ENCODE measurements around the gene VAV3.
"Not testable (repeated sequence)": the region's sequence is repeated elsewhere in the genome, so short reads cannot be mapped to it uniquely, and the experiment has no call there.

Gene VAV3

GRCh38 chr1:107767156-107767582 is 197.8 kb downstream of the VAV3 start:
- no peak overlapping the region for H3K27ac Mint-ChIP-seq
- no peak for ATAC-seq
- H3K36me3 Mint-ChIP-seq: peaks cover 53% of the 10 kb centered on the region
- H3K4me3 Mint-ChIP-seq: no peak overlapping the region
- no peaks in the 10 kb centered on the region for H3K9me3 Mint-ChIP-seq
- no peaks in the 10 kb centered on the region for H3K4me1 Mint-ChIP-seq
- H3K27me3 Mint-ChIP-seq: no peaks in the 10 kb centered on the region

- Mint-ChIP-seq H3K4me1 (no peaks in the 10 kb centered on the region), H3K9me3 (no peaks in the 10 kb centered on the region), H3K4me3 (no peak overlapping the region), H3K27me3 (no peaks in the 10 kb centered on the region), H3K27ac (no peak overlapping the region), H3K36me3 (peaks cover 55% of the 10 kb centered on the region)
- no peak for ATAC-seq
These were observed 198.4 kb downstream of the VAV3 start for GRCh38 chr1:107766533-107766932.

- Mint-ChIP-seq H3K9me3 (no peaks in the 10 kb centered on the region), H3K27me3 (no peaks in the 10 kb centered on the region), H3K4me1 (no peaks in the 10 kb centered on the region), H3K27ac (no peak overlapping the region), H3K4me3 (no peak overlapping the region), H3K36me3 (peaks cover 50% of the 10 kb centered on the region)
- ATAC-seq: no peak
These were observed 202.1 kb downstream of the VAV3 start for GRCh38 chr1:107762751-107763390.

- Mint-ChIP-seq H3K9me3 (no peaks in the 10 kb centered on the region), H3K36me3 (peaks cover 46% of the 10 kb centered on the region), H3K27me3 (no peaks in the 10 kb centered on the region), H3K4me3 (no peak overlapping the region), H3K4me1 (no peaks in the 10 kb centered on the region), H3K27ac (no peak overlapping the region)
- no peak for ATAC-seq
These were observed 204.9 kb downstream of the VAV3 start for GRCh38 chr1:107760065-107760464.

- H3K36me3 Mint-ChIP-seq: peaks cover 23% of the 10 kb centered on the region
- no peak for ATAC-seq
- H3K27ac Mint-ChIP-seq: no peak overlapping the region
- no peaks in the 10 kb centered on the region for H3K9me3 Mint-ChIP-seq
- H3K4me3 Mint-ChIP-seq: no peak overlapping the region
- no peaks in the 10 kb centered on the region for H3K27me3 Mint-ChIP-seq
- H3K4me1 Mint-ChIP-seq: peaks cover 7% of the 10 kb centered on the region
These were observed 214.5 kb downstream of the VAV3 start for GRCh38 chr1:107750364-107750959.

- ATAC-seq: no peak
- H3K4me3 Mint-ChIP-seq: no peak overlapping the region
- H3K4me1 Mint-ChIP-seq: peaks cover 7% of the 10 kb centered on the region
- peaks cover 5% of the 10 kb centered on the region for H3K36me3 Mint-ChIP-seq
- no peak overlapping the region for H3K27ac Mint-ChIP-seq
- no peaks in the 10 kb centered on the region for H3K27me3 Mint-ChIP-seq
- H3K9me3 Mint-ChIP-seq: no peaks in the 10 kb centered on the region
These were observed 216.4 kb downstream of the VAV3 start for GRCh38 chr1:107748531-107748930.

- Mint-ChIP-seq H3K27me3 (no peaks in the 10 kb centered on the region), H3K9me3 (no peaks in the 10 kb centered on the region), H3K36me3 (peaks cover 10% of the 10 kb centered on the region), H3K27ac (peak overlapping the region; percentile 73), H3K4me1 (peaks cover 40% of the 10 kb centered on the region), H3K4me3 (no peak overlapping the region)
- no peak for ATAC-seq
These were observed 223.7 kb downstream of the VAV3 start for GRCh38 chr1:107741242-107741641.

- peaks cover 40% of the 10 kb centered on the region for H3K4me1 Mint-ChIP-seq
- no peak overlapping the region for H3K4me3 Mint-ChIP-seq
- H3K9me3 Mint-ChIP-seq: no peaks in the 10 kb centered on the region
- H3K27ac Mint-ChIP-seq: peak overlapping the region; percentile 73
- peaks cover 11% of the 10 kb centered on the region for H3K36me3 Mint-ChIP-seq
- ATAC-seq: no peak
- no peaks in the 10 kb centered on the region for H3K27me3 Mint-ChIP-seq
These were observed 224.4 kb downstream of the VAV3 start for GRCh38 chr1:107740579-107740978.

- Mint-ChIP-seq H3K27ac (peak overlapping the region; percentile 82), H3K27me3 (no peaks in the 10 kb centered on the region), H3K9me3 (peaks cover 2% of the 10 kb centered on the region), H3K4me1 (peaks cover 40% of the 10 kb centered on the region), H3K4me3 (no peak overlapping the region), H3K36me3 (peaks cover 21% of the 10 kb centered on the region)
- ATAC-seq: no peak
These were observed 225.3 kb downstream of the VAV3 start for GRCh38 chr1:107739651-107740050.

- peak overlapping the region; percentile 82 for H3K27ac Mint-ChIP-seq
- ATAC-seq: peak; percentile 74
- peaks cover 25% of the 10 kb centered on the region for H3K36me3 Mint-ChIP-seq
- no peaks in the 10 kb centered on the region for H3K27me3 Mint-ChIP-seq
- H3K4me3 Mint-ChIP-seq: peak overlapping the region; percentile 36
- H3K4me1 Mint-ChIP-seq: peaks cover 40% of the 10 kb centered on the region
- peaks cover 2% of the 10 kb centered on the region for H3K9me3 Mint-ChIP-seq
These were observed 225.8 kb downstream of the VAV3 start for GRCh38 chr1:107739201-107739600.

GRCh38 chr1:107733401-107733800 is 231.6 kb downstream of the VAV3 start:
- not testable (repeated sequence) for H3K9me3 Mint-ChIP-seq, H3K4me3 Mint-ChIP-seq, H3K27ac Mint-ChIP-seq, H3K27me3 Mint-ChIP-seq, ATAC-seq
- Mint-ChIP-seq H3K4me1 (peaks cover 19% of the 10 kb centered on the region), H3K36me3 (peaks cover 30% of the 10 kb centered on the region)

GRCh38 chr1:107727866-107728265 is 237.1 kb downstream of the VAV3 start:
- H3K36me3 Mint-ChIP-seq: peaks cover 24% of the 10 kb centered on the region
- H3K9me3 Mint-ChIP-seq: no peaks in the 10 kb centered on the region
- H3K4me3 Mint-ChIP-seq: no peak overlapping the region
- no peaks in the 10 kb centered on the region for H3K4me1 Mint-ChIP-seq
- H3K27ac Mint-ChIP-seq: no peak overlapping the region
- H3K27me3 Mint-ChIP-seq: no peaks in the 10 kb centered on the region
- no peak for ATAC-seq

- H3K4me1 Mint-ChIP-seq: no peaks in the 10 kb centered on the region
- H3K36me3 Mint-ChIP-seq: peaks cover 27% of the 10 kb centered on the region
- H3K4me3 Mint-ChIP-seq: no peak overlapping the region
- ATAC-seq: no peak
- H3K27ac Mint-ChIP-seq: no peak overlapping the region
- H3K27me3 Mint-ChIP-seq: no peaks in the 10 kb centered on the region
- no peaks in the 10 kb centered on the region for H3K9me3 Mint-ChIP-seq
These were observed 238.1 kb downstream of the VAV3 start for GRCh38 chr1:107726860-107727259.

GRCh38 chr1:107724648-107725047 is 240.3 kb downstream of the VAV3 start:
- H3K27ac Mint-ChIP-seq: no peak overlapping the region
- H3K36me3 Mint-ChIP-seq: peaks cover 40% of the 10 kb centered on the region
- H3K27me3 Mint-ChIP-seq: no peaks in the 10 kb centered on the region
- no peak overlapping the region for H3K4me3 Mint-ChIP-seq
- no peaks in the 10 kb centered on the region for H3K4me1 Mint-ChIP-seq
- no peak for ATAC-seq
- no peaks in the 10 kb centered on the region for H3K9me3 Mint-ChIP-seq

- H3K27ac Mint-ChIP-seq, H3K4me1 Mint-ChIP-seq, H3K27me3 Mint-ChIP-seq, H3K9me3 Mint-ChIP-seq, H3K4me3 Mint-ChIP-seq, ATAC-seq: not testable (repeated sequence)
- H3K36me3 Mint-ChIP-seq: peaks cover 71% of the 10 kb centered on the region
These were observed 244.8 kb downstream of the VAV3 start for GRCh38 chr1:107720210-107720609.

GRCh38 chr1:107710005-107710404 is 255.0 kb downstream of the VAV3 start:
- Mint-ChIP-seq H3K4me3 (no peak overlapping the region), H3K27me3 (no peaks in the 10 kb centered on the region), H3K27ac (no peak overlapping the region), H3K36me3 (peaks cover 34% of the 10 kb centered on the region), H3K9me3 (peaks cover 7% of the 10 kb centered on the region), H3K4me1 (no peaks in the 10 kb centered on the region)
- no peak for ATAC-seq

Measured in stimulated activated memory B cell treated with anti-CD40 and anti-IgM and Interleukin-4, amounts not matched to agents 10 μg/mL and 1 μg/mL and 100 μg/mL, for 72 hours (primary cell).